ENCODE results near the gene RHBDL2.

RHBDL2 gene

GRCh38 chr1:38950553-38950952 is 8.9 kb upstream of the RHBDL2 start:
- ChIA-PET POLR2A (no interaction called here), CTCF (no interaction called here)
- TF ChIP-seq CTCF (IDR thresholded peaks at IDR 0.05; ENCODE audit: control extremely low read depth, extremely low read depth, low read depth, missing control alignments) = no peak
- DNase-seq (ENCODE audit: extremely low spot score) = no peak

- TF ChIP-seq CTCF (IDR thresholded peaks at IDR 0.05; ENCODE audit: control extremely low read depth, extremely low read depth, low read depth, missing control alignments) = no peak
- ChIA-PET POLR2A (interaction anchor here (0.7 kb wide), 1 partner anchor 545 kb away, joined by 3 read pairs; no protein-coding TSS in a partner anchor), CTCF (interaction anchor here (1.4 kb wide), 1 partner anchor 9 kb away, joined by 4 read pairs; no protein-coding TSS in a partner anchor)
- no peak for DNase-seq (ENCODE audit: extremely low spot score)
These were observed 2.9 kb upstream of the RHBDL2 start for GRCh38 chr1:38944547-38944946.

- no peak for TF ChIP-seq CTCF (IDR thresholded peaks at IDR 0.05; ENCODE audit: control extremely low read depth, extremely low read depth, low read depth, missing control alignments)
- ChIA-PET POLR2A (no interaction called here), CTCF (interaction anchor here (1.0 to 1.5 kb wide), 4 partner anchors 9 to 149 kb away, joined by 3 to 4 read pairs (median 3); no protein-coding TSS in a partner anchor)
- DNase-seq (ENCODE audit: extremely low spot score) = no peak
These were observed 1.2 kb upstream of the RHBDL2 start for GRCh38 chr1:38942664-38943428.

- ChIA-PET CTCF (interaction anchor here (1.0 kb wide), 1 partner anchor 11 kb away, joined by 3 read pairs; no protein-coding TSS in a partner anchor), POLR2A (no interaction called here)
- no peak for TF ChIP-seq CTCF (IDR thresholded peaks at IDR 0.05; ENCODE audit: control extremely low read depth, extremely low read depth, low read depth, missing control alignments)
- DNase-seq (ENCODE audit: extremely low spot score) = no peak
These were observed 537 bp downstream of the RHBDL2 start for GRCh38 chr1:38941093-38941492.

GRCh38 chr1:38940339-38941047 is 1.1 kb downstream of the RHBDL2 start:
- ChIA-PET POLR2A (no interaction called here), CTCF (interaction anchor here (1.0 kb wide), 1 partner anchor 11 kb away, joined by 3 read pairs; no protein-coding TSS in a partner anchor)
- DNase-seq (ENCODE audit: extremely low spot score) = no peak
- TF ChIP-seq CTCF (IDR thresholded peaks at IDR 0.05; ENCODE audit: control extremely low read depth, extremely low read depth, low read depth, missing control alignments) = no peak

GRCh38 chr1:38938722-38939260 is 2.8 kb downstream of the RHBDL2 start:
- no peak for TF ChIP-seq CTCF (IDR thresholded peaks at IDR 0.05; ENCODE audit: control extremely low read depth, extremely low read depth, low read depth, missing control alignments)
- POLR2A ChIA-PET = no interaction called here
- CTCF ChIA-PET = no interaction called here
- no peak for DNase-seq (ENCODE audit: extremely low spot score)

Measured in GM10248 (cell line).